K562 (cell line): Measurements from ENCODE around the gene PAEP. TPM values are rescaled to one million over a fixed set of nuclear protein-coding genes. Genes with fewer than 3 reads are reported as not detected.

ENCODE experiments used
- ATAC-seq: fragments of 200-7000 bp; cut with Tn5 transposase; 3 replicates; pipeline ENCODE4 v1.9.1; 2020; ENCODE audit warnings: moderate library complexity
- BruUV-seq: library from RNA; stranded (reverse); fragments of 400-500 nt; replicated peaks from 2 replicates; lab custom pipeline; 2021; lab: Mats Ljungman, UMichigan
- CTCF ChIA-PET: fragments of 300-600 bp; formaldehyde crosslinking; extraction: SDS; loops from one replicate; lab custom pipeline; 2021; ENCODE audit warnings: low intra/inter-chr PET ratio; lab: Yijun Ruan, JAX
- POLR2A ChIA-PET: fragments of 300-600, 350-650 bp; sonication (Branson Sonifier 250); formaldehyde crosslinking; extraction: SDS; loops from one replicate; lab custom pipeline; 2021; ENCODE audit warnings: antibody characterized with exemption, inconsistent platforms; lab: Yijun Ruan, JAX
- DNase-seq, 4 experiments: peaks; one replicate each; pipeline versions ENCODE4 v3.0.0 to v3.0.0-alpha.2; 2011 to 2018; ENCODE audit warnings: low spot score in 3 of 4, mixed read lengths in 3 of 4; ENCODE audit errors: extremely low read depth in 1 of 4
- FAIRE-seq: peaks from 2 replicates; lab custom pipeline; 2011; peaks lifted over from hg19 to GRCh38; lab: Jason Lieb, UNC
- H2AFZ ChIP-seq: 2 replicates; pipeline ENCODE4 v1.6.0; 2011; ENCODE audit warnings: low read depth, low read length, control low read depth, inconsistent platforms
- H3K27ac ChIP-seq: fragments of 200-600 bp; 3 replicates; pipeline ENCODE4 v1.8.0; 2011; ENCODE audit warnings: low read depth, mild to moderate bottlenecking, control low read depth, inconsistent platforms, low read length, moderate library complexity, mixed read lengths; ENCODE audit errors: extremely low read depth
- H3K27me3 ChIP-seq, 2 experiments: fragments of 300-600 bp in 1 of 2; 2 replicates in 1 of 2; 3 replicates in 1 of 2; pipeline versions ENCODE4 v1.6.0 to v1.8.0; 2011; ENCODE audit warnings: inconsistent platforms in 2 of 2, low read length in 2 of 2, mild to moderate bottlenecking in 1 of 2, mixed read lengths in 1 of 2, moderate library complexity in 1 of 2; ENCODE audit not compliant: control insufficient read depth in 2 of 2, insufficient read depth in 2 of 2
- H3K36me3 ChIP-seq: fragments of 300-600 bp; 3 replicates; pipeline ENCODE4 v1.8.0; 2011; ENCODE audit warnings: mild to moderate bottlenecking, low read length, inconsistent platforms; ENCODE audit not compliant: control insufficient read depth, insufficient read depth
- H3K4me1 ChIP-seq, 2 experiments: fragments of 200-600 bp in 1 of 2; replicated peaks in 1 of 2; 2 replicates in 1 of 2; 3 replicates in 1 of 2; pipeline versions ENCODE4 v1.5.1 to v1.8.0; 2011; ENCODE audit warnings: inconsistent platforms in 2 of 2, low read length in 2 of 2, mild to moderate bottlenecking in 1 of 2, mixed read lengths in 1 of 2, moderate library complexity in 1 of 2; ENCODE audit not compliant: control insufficient read depth in 2 of 2, insufficient read depth in 2 of 2
- H3K4me2 ChIP-seq: 2 replicates; pipeline ENCODE4 v1.6.1; 2011; ENCODE audit warnings: low read length, control low read depth, inconsistent platforms, mixed read lengths; ENCODE audit not compliant: insufficient read depth
- H3K4me3 ChIP-seq: fragments of 200-600 bp; sonication (generic), shearing (Covaris generic); 2 replicates; pipeline ENCODE4 v1.5.1; 2016; ENCODE audit warnings: control low read depth, inconsistent platforms
- H3K79me2 ChIP-seq: fragments of 200-600 bp; 3 replicates; pipeline ENCODE4 v1.8.0; 2011; ENCODE audit warnings: low read length, inconsistent platforms; ENCODE audit not compliant: control insufficient read depth, insufficient read depth
- H3K9ac ChIP-seq, 2 experiments: 2 replicates each; pipeline versions ENCODE4 v1.6.0 to v1.6.1; 2011; ENCODE audit warnings: low read depth in 2 of 2, low read length in 2 of 2, control low read depth in 1 of 2, inconsistent platforms in 1 of 2, mild to moderate bottlenecking in 1 of 2, mixed read lengths in 1 of 2; ENCODE audit not compliant: insufficient read depth in 1 of 2
- H3K9me1 ChIP-seq: one replicate; pipeline ENCODE4 v1.6.0; 2011; ENCODE audit warnings: inconsistent platforms, mild to moderate bottlenecking, low read length, moderate library complexity; ENCODE audit not compliant: control insufficient read depth, insufficient read depth
- H3K9me3 ChIP-seq: replicated peaks from 2 replicates; pipeline ENCODE4 v1.5.1; 2011; ENCODE audit warnings: low read depth, low read length, inconsistent platforms; ENCODE audit not compliant: control insufficient read depth, insufficient read depth
- H4K20me1 ChIP-seq: replicated peaks from 2 replicates; pipeline ENCODE4 v1.6.1; 2011; ENCODE audit warnings: low read length, inconsistent platforms, mixed read lengths; ENCODE audit not compliant: control insufficient read depth, insufficient read depth
- ELF4 ChIP-seq: fragments of 450-650 bp; formaldehyde crosslinking; IDR thresholded peaks from 2 replicates; pipeline ENCODE4 v1.4.0; 2022; ENCODE audit warnings: missing genetic modification characterization
- GABPB2 ChIP-seq: fragments of 250-450 bp; sonication (Bioruptor Pico); conservative IDR thresholded peaks from 2 replicates; pipeline ENCODE4 v1.5.1; 2021; ENCODE audit warnings: mild to moderate bottlenecking
- MTA3 ChIP-seq: fragments of 450-650 bp; formaldehyde crosslinking; IDR thresholded peaks from 2 replicates; pipeline ENCODE4 v1.6.1; 2017; ENCODE audit warnings: mild to moderate bottlenecking, borderline replicate concordance
- NR0B1 ChIP-seq: fragments of 450-650 bp; IDR thresholded peaks from one replicate; pipeline ENCODE4 v1.6.1; 2018; ENCODE audit warnings: mild to moderate bottlenecking, moderate library complexity; ENCODE audit not compliant: partially characterized antibody
- SMC3 ChIP-seq: conservative IDR thresholded peaks from 2 replicates; pipeline ENCODE4 v1.6.1; 2011; ENCODE audit warnings: low read depth, low read length, improper control_type of control experiment; ENCODE audit not compliant: insufficient read depth
- ZNF253 ChIP-seq: fragments of 250-450 bp; sonication (Bioruptor Pico); conservative IDR thresholded peaks from 2 replicates; pipeline ENCODE4 v1.6.1; 2021; ENCODE audit warnings: mild to moderate bottlenecking
- WGBS: fragments of 100-300 bp; shearing (Covaris generic); methylation state at CpG from one replicate; pipeline ENCODE4 v1.1.6; 2016; ENCODE audit warnings: low coverage, mixed read lengths; ENCODE audit not compliant: insufficient coverage; ENCODE audit errors: missing lambda C conversion rate; 5-methylcytosine and 5-hydroxymethylcytosine counted together
- in situ Hi-C: fragments of 300-500 bp; cut with MboI; formaldehyde crosslinking; loops from 4 replicates; pipeline ENCODE4 v1.15.0; 2018; ENCODE audit warnings: inconsistent platforms, mixed read lengths
- intact Hi-C: fragments of 100-400 bp; cut with micrococcal nuclease; formaldehyde crosslinking; loops from 2 replicates; pipeline ENCODE4 v1.14.2; 2022
- polyA plus RNA-seq, 8 experiments: library from polyadenylated mRNA; depleted of rRNA in 4 of 8; stranded (reverse) in 5 of 8; unstranded in 3 of 8; fragments of >200 nt; fragmentation: Nextera tagmentation in 2 of 8; fragmentation: Illumina TruSeq in 1 of 8; extraction: Ambion mirVana in 2 of 8; extraction: Trizol in 1 of 8; gene quantifications; 2 replicates each; pipeline versions ENCODE4 v1.2.1 to v1.2.3, GENCODE V29; 2011 to 2014; ENCODE audit warnings: inconsistent platforms in 1 of 8, missing spikeins in 1 of 8
- total RNA-seq, 7 experiments: library from RNA; depleted of rRNA in 6 of 7; stranded (reverse); fragments of >200 nt in 6 of 7; fragmentation: Illumina TruSeq in 2 of 7; extraction: Trizol in 2 of 7; gene quantifications; 2 replicates each; pipeline versions ENCODE4 v1.2.1 to v1.2.3, GENCODE V29; 2011 to 2021; ENCODE audit warnings: low replicate concordance in 1 of 7

Gene PAEP
- total and polyA plus RNA-seq, 9 of the 15 experiments (the other 6 are each of a cell fraction or from before 2014, with no cell fraction given): 0.22 to 4.5 (median 0.58) TPM

GRCh38 chr9:135559606-135560005, 1.9 kb upstream of the PAEP start:
- in situ Hi-C loops (no loop called here), intact Hi-C loops (no loop called here)
- Histone ChIP-seq H3K27ac (no peak overlapping the region), H3K4me2 (no peak overlapping the region), H3K9me1 (no peaks in the 10 kb centered on the region), H3K9ac (no peak overlapping the region), H3K9me3 (no peaks in the 10 kb centered on the region), H4K20me1 (no peaks in the 10 kb centered on the region), H3K4me1 (peaks cover 5 to 14% of the 10 kb centered on the region in 2 experiments; a peak in 3 of 5 replicates), H3K4me3 (no peak overlapping the region), H3K27me3 (peaks cover 7 to 47% of the 10 kb centered on the region in 2 experiments), H3K36me3 (no peaks in the 10 kb centered on the region), H2AFZ (no peak overlapping the region), H3K79me2 (no peaks in the 10 kb centered on the region)
- no peak for ATAC-seq
- no peak for FAIRE-seq
- WGBS: 6% methylated on average over 11 of the region's 11 CpGs
- ChIA-PET POLR2A (interaction anchor here (1.1 to 1.2 kb wide), 2 partner anchors 8 to 57 kb away, joined by 3 read pairs; no protein-coding TSS in a partner anchor), CTCF (no interaction called here)
- DNase-seq: no peak
- BruUV-seq: no TSS peak
- TF ChIP-seq GABPB2 (CRISPR knock-in tag): no peak
- TF ChIP-seq SMC3: no peak
- TF ChIP-seq ZNF253: no peak
- no peak for TF ChIP-seq ELF4 (CRISPR knock-in tag)
- TF ChIP-seq NR0B1: no peak
- no peak for TF ChIP-seq MTA3
